Activated CD8-positive, alpha-beta memory T cell treated with anti-CD3 and anti-CD28 coated beads, Interleukin-2, amount 50 U/mL, for 1 hour (primary cell): ENCODE results near the gene PTGFRN.

Experiments
- DNase-seq: peaks from one replicate; pipeline ENCODE4 v3.0.0-alpha.2; 2020; ENCODE audit errors: extremely low read depth

Gene PTGFRN

GRCh38 chr1:116889380-116889779 lies 20.3 kb upstream of the PTGFRN start:
- no peak for DNase-seq

- no peak for DNase-seq
Measured at GRCh38 chr1:116891396-116892079, 18.2 kb upstream of the PTGFRN start.

- DNase-seq, result no peak
Measured at GRCh38 chr1:116895073-116895472, 14.6 kb upstream of the PTGFRN start.

- no peak for DNase-seq
Measured at GRCh38 chr1:116899529-116899928, 10.2 kb upstream of the PTGFRN start.

GRCh38 chr1:116900471-116901365 lies 9.0 kb upstream of the PTGFRN start:
- no peak for DNase-seq

GRCh38 chr1:116902027-116902426 lies 7.7 kb upstream of the PTGFRN start:
- no peak for DNase-seq

- DNase-seq, result no peak
Measured at GRCh38 chr1:116902723-116903383, 6.9 kb upstream of the PTGFRN start.

- no peak for DNase-seq
Measured at GRCh38 chr1:116904791-116905320, 4.9 kb upstream of the PTGFRN start.

GRCh38 chr1:116906812-116907211 lies 2.9 kb upstream of the PTGFRN start:
- no peak for DNase-seq

- DNase-seq, result no peak
Measured at GRCh38 chr1:116907351-116907750, 2.4 kb upstream of the PTGFRN start.

GRCh38 chr1:116908266-116908665 lies 1.4 kb upstream of the PTGFRN start:
- DNase-seq, result no peak

- no peak for DNase-seq
Measured at GRCh38 chr1:116908820-116909511, 750 bp upstream of the PTGFRN start.

- DNase-seq, result no peak
Measured at GRCh38 chr1:116910379-116911187, 867 bp downstream of the PTGFRN start.

- no peak for DNase-seq
Measured at GRCh38 chr1:116911188-116911553, 1.5 kb downstream of the PTGFRN start.

GRCh38 chr1:116911779-116912469 lies 2.2 kb downstream of the PTGFRN start:
- no peak for DNase-seq

- DNase-seq, result no peak
Measured at GRCh38 chr1:116912846-116913245, 3.1 kb downstream of the PTGFRN start.

- DNase-seq, result no peak
Measured at GRCh38 chr1:116913941-116914340, 4.2 kb downstream of the PTGFRN start.

GRCh38 chr1:116914667-116915066 lies 5.0 kb downstream of the PTGFRN start:
- no peak for DNase-seq

- no peak for DNase-seq
Measured at GRCh38 chr1:116915086-116915661, 5.5 kb downstream of the PTGFRN start.

GRCh38 chr1:116916002-116916401 lies 6.3 kb downstream of the PTGFRN start:
- no peak for DNase-seq
